IPS-18c (cell line): ENCODE data around the gene STK24.

Experiments used
- H3K4me3 ChIP-seq: 2 replicates; pipeline ENCODE4 v1.7.0; 2013; ENCODE audit warnings: low read depth, mild to moderate bottlenecking, low read length, moderate library complexity; ENCODE audit not compliant: insufficient read depth
- H3K9me3 ChIP-seq: one replicate; pipeline ENCODE4 v1.6.1; 2013; ENCODE audit warnings: mild to moderate bottlenecking, low read length, moderate library complexity; ENCODE audit not compliant: control insufficient read depth, insufficient read depth

The STK24 gene

DNA sequence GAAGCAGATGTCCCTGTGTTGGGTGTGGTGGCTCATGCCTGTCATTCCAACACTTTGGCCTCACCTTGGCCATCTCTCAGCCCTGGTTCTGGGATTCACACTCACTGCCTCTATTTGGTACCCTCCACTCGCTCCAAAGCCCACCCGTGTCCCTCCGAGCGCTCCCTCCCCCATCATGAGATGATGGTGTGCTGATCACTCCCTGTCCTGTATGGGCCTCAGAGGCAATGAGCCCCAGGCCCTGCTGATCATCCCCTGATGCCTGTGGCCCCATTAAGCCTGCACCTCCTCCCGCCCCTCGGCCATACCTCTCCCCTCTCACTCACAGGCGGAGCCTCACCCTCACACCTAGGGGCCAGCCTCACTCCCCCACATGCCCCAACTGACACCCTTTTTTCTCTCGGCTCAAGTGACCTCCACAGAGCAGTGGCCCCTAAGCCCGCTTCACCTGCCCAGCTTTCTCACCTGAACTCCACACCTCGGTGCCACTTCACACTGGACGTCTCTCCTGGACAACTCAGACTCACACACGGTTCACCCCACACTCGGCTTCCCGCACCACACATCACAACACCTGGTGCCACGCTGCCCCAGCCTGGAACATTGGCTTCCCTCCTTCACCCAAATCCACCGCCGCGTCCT is 114.5 kb downstream of the STK24 start:
- H3K9me3 ChIP-seq, result peaks cover 3% of the 10 kb centered on the region
- no peak overlapping the region; the same call in 1 of the 2 replicates for H3K4me3 ChIP-seq

DNA sequence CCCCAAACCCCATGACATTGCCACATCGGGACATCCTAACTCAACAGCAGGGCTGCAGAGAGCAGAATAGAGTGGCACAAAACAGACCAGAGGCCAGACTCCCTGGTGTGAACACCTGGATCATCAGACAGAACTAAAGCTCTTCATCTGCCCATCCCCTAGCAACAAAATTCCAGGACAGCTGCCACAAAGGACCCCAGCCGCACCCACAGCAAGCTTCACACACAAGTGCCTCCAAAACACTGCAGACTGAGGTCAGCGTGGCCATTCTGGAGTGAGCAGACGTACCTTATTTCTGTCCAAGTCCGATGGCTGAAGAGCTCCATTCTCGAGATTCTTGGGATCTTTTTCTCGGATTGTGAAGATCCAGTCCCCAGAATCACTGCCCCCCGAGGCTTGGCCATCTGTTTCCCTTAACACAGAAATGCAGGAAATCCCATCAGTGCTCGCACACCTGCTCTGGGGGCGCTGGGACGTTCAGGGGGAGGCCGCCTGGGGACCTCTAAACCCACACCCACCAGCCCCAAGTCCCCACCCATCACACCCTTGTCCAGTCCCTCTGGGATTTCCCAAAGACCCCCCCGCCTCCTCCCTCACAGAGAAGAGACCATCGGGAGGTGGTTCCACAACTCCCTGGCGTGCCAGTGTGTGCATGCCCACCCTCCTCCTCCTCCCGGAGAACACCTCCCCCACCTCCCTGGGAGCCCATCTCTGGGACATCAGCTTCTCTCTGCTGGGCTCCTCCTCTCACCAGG is 115.2 kb downstream of the STK24 start:
- Histone ChIP-seq H3K9me3 (peaks cover 3% of the 10 kb centered on the region), H3K4me3 (no peak overlapping the region)

DNA sequence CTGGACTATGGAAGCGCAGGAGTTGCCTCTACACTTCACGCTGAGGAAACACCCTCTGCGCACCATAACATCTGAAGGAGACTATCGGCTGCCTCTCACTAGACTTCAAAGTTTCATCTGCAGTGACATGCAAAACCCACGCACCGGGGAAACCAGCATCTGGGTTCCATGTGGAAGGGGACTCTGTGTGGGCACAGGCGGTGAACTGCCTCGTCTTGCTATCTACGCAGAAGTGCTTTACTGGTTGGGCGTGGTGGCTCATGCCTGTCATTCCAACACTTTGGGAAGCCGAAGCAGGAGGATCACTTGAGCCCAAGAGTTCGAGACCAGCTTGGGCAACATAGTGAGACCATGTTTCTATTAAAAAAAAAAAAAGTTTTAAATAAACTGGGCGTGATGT is 116.4 kb downstream of the STK24 start:
- H3K4me3 ChIP-seq, result no peak overlapping the region
- peaks cover 3% of the 10 kb centered on the region for H3K9me3 ChIP-seq

DNA sequence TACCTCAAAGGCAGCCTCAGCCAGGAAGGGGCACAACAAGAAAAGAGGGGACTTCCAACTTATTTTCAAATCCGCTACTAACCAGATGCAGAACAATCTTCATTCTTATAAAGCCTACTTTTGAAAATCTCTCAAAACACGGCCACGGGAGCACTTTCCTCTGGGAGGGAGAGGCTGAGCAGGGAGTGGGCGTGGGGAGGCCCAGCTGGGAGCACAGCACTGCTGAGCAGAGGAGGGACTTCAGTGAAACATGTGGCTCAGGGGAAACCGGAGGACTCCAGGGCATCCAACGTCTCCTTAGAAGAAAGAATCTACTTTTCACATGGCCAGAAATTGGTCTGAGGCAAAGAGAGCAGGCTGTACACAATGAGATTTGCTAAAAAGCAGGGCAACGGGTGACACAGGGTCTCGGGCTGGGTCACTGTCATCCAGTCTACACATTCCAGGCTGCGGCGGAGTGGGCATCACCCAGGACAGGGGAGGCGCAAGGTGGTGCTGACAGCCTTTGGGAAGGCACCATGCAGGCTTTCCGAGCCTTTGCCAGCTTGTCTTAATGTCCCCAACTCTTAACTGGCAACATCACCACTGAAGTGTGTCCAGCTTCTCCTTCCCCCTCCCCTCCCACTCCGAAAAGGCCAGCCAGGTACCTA is 117.1 kb downstream of the STK24 start:
- Histone ChIP-seq H3K4me3 (no peak overlapping the region), H3K9me3 (peaks cover 3% of the 10 kb centered on the region)

DNA sequence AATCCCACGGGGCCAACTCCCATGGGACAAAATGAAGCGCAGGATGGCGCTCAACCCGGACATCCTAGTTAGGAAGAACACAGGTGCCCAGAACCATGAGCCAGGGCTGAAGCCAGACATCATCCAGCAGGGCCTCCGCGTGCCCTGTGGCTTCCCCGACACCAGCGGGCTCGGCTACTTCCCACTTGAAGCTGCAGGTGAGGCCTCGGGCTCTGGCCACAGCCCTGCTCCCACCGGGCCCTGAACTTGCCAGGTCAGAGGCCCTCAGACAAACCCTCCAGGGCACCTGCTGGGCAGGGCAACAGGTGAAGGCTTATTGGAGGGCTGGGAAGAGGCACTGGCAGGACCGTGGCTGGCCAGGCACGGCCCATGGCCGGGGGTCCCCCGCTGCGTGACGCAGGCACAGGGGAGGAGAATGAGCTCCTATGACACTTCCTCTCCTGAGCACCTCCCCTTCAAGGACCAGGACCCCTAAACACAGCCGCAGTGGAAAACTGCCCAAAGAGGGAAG is 117.7 kb downstream of the STK24 start:
- Histone ChIP-seq H3K9me3 (peaks cover 3% of the 10 kb centered on the region), H3K4me3 (no peak overlapping the region)

DNA sequence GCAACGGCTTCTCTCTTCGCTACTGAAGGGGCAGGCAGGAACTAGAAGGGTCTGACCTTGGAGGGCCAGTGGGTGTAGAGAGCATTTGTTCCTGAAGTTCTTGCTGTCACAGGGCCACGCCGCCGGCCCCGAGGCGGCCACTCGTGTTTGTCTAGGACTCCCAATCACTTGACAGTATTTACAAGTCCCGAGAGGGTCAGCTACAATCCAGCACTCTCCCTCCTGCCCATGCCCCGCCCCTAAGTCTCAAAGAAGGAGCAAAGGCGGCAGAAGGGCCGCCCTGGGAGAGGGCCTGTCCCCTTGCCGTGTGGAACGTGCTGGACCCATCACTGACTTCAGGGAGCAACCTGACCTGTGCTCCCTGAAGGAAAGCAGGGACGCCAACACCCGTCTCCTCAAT is 118.5 kb downstream of the STK24 start:
- Histone ChIP-seq H3K4me3 (no peak overlapping the region), H3K9me3 (peaks cover 3% of the 10 kb centered on the region)

DNA sequence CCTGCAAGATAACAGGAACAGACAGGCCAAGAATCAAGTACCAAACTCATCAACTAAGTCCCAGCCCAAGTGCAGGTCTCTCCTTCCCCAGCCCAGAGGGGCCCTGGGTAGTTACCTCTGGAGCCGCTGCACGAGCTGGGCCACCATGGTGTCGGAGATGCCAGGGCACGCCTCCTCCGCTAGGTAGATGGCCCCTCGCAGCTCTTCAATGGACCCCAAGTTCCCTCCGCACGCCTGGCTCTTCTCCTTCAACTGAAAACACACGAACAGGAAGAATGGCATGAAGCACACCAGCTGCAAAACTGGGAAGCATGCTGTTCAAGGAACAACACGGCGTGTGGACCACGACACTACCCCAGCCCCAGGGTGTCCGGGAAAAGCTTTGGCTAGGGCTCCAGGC is 119.9 kb downstream of the STK24 start:
- H3K9me3 ChIP-seq, result peaks cover 3% of the 10 kb centered on the region

DNA sequence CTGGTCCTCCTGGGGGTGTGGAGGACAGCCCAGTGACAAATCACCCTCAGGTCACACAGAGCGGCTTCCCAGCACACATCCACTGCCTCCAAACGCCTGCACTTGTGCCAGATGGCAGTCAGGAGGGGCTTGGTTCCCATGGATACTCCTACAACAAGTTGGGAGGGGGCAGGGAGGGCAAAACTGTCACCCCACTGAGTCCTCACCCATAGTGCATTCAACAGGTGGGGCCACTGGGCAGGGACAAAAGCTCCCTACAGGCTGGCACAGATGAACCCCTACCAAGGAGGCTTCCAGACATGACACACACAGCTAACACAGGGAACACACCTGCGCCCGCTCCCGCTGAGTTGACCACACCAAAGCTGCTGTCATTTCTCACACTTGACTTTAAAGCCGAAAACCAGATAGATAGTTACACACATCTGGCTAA is 120.5 kb downstream of the STK24 start:
- no peak overlapping the region for H3K4me3 ChIP-seq
- peaks cover 3% of the 10 kb centered on the region for H3K9me3 ChIP-seq

More for the DNA sequence above, 119.9 kb downstream of the STK24 start:
- no peak overlapping the region for H3K4me3 ChIP-seq

DNA sequence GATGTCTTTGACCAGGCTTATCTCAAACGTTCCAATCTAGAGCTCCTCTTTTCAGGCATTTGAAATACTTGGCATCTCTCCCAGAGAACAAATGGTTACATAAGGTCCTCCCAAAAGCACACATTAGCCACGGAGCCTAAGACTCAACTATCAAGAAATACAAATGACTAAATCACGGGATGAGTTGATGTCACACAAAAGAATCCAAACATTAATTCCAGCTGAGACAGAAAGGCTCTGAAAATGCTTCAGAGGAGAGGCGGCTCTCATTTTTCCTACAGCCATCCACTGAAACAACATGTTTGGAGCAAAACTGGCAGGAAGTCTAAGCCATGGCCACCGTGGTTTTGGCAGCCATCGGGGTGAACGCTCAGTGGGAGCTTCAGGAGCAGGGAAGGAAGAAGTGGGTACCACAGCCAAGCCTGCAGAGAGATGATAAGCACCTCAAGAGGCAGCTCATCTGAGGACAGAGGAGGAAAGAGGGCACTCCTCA is 122.5 kb downstream of the STK24 start:
- no peaks in the 10 kb centered on the region for H3K9me3 ChIP-seq
- H3K4me3 ChIP-seq, result no peak overlapping the region

DNA sequence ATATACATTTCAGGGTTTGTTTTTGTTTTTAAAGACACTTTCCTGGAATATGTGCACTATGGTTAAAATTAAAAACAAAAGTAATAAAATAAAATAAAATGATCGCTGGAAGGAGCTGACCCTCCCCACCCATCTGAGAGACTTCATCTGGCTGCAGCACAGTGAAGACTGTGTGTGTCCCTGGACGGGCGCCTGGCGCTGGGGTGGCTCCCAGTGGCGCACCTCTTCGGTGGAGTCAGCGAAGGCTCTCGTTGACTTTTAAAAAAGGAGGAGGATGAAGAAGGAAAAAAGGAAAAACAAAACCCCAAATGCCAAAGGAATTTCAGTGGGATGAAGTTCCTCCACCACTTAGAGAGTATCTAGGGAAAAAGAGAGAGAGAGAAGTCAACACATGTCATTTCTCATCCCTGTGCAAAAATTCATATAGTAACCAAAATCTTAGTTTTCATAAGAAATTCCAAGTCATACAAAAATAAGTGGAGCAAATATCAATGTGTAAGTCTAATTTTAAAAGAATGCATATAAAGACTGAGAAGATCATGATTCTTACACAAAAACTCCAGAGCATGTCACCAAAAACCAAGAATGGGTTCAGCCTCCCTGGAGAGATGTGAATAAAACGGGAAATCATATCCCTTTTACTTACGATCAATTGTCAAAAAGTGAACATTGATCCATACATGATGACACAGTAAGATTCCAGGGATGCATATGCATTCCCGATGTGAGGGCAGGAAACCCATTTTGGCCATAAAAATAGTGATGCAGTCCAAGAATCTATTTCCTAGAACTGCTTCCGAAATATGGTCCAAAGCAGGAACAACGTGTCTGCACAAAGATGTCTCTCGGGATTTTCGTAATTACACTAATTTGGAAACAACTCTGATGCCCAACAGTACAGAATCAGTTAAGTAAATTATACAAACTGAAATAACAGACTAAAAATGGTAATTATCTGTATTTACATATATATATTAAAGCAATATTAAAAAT is 123.8 kb downstream of the STK24 start:
- H3K4me3 ChIP-seq, result no peak overlapping the region

DNA sequence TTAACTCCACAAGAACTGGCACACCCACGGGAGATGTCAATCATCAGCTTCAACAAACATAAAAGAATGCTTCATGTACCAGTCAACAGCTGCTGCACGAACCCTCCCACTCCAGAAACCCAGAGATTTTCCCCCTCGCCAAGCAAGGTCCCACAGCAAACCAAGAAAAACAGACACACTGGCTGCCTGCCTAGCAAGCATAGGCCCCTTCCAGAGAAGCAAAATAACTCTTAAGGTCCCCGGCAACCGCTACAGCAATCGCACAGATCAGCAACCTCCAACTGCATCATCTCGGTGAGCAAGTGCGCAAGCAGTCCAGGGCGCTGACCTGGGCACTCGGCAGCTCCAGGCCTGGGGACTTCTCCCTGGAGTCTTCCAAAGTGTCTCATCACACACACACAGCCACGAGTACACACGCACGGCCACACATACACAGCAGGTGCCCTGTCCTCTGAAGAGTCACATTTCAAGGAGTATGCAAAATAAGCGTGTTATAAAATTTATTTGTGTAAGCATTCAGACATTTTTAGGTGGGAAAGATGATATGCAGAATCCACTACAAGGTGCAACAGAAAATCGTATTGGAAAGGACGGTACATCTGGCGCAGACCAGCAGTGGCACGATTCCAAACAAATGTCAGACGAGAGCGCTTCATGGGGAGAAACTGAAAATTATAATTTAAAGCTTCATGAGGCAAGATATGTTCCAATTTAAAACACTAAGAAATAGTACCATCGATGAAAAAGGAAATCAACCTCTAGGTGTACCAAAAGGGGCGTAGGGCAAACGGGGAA is 125.0 kb downstream of the STK24 start:
- H3K4me3 ChIP-seq, result no peak overlapping the region
- H3K9me3 ChIP-seq, result no peaks in the 10 kb centered on the region

More for the DNA sequence above, 123.8 kb downstream of the STK24 start:
- H3K9me3 ChIP-seq, result no peaks in the 10 kb centered on the region

DNA sequence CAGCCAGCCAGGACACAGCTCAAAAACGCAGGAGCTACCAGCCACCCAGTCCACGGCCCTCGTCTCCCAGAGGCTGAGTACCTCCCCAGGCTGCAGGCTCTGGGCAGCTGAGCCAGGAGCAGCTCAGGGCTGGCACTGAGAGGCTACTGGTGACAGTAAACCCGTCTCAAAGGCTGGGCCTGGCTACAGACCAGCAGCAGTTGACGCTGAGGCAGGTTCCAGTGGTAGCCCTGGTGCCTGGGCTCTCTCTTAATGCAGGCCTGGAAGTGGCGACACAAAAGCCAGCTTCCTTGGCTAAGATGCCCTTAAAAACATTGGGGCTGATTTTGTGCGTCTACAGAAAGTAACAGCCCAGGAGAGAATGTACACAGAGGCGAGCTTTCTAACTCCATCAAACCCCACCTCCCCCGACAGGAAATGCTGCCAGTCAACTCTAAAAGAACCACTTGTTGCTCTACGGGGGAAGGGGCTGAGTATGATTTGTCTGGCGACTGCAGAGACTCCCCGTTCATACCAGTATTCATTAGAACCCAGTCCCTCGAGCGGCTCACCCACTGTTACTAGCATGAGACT is 126.3 kb downstream of the STK24 start:
- no peaks in the 10 kb centered on the region for H3K9me3 ChIP-seq
- no peak overlapping the region for H3K4me3 ChIP-seq

DNA sequence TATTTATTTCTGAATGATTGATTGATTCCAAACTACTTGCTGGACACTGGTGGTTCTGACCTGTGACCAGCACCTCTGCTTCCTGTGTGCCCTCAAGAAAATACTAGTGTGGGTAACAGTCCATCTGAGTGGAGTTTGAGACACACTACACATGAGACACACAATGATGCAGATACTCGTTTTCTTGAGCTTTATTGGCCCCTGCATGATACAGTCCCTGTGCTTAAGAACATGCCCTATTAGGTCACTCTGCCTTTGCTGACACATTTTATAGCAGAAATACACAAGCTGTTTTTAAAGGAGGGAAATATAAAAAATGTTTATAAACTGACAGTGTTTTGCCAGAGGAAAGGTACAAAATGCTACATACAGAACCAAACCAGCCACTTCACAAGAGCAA is 126.9 kb downstream of the STK24 start:
- H3K4me3 ChIP-seq, result no peak overlapping the region

DNA sequence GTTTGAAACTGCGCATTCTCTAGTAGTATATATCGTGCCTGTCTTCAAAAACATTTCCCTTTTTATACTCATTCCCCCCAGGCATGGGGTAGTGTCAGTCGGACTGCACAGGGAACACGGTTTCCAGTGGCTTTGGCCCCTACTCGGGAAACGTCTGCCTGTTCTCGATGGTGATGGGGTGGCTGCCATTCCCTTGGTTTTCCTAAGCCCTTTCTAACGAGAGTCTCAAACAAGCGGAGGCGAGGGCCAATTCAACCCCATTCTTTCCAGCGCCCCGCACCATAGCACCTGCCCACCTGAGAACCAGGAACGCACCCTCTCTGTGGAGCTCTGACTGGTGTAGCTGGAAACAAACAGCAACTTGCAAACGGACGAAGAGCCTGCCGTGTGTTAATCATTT is 127.6 kb downstream of the STK24 start:
- Histone ChIP-seq H3K9me3 (no peaks in the 10 kb centered on the region), H3K4me3 (no peak overlapping the region)

More for the DNA sequence above, 126.9 kb downstream of the STK24 start:
- H3K9me3 ChIP-seq, result no peaks in the 10 kb centered on the region

DNA sequence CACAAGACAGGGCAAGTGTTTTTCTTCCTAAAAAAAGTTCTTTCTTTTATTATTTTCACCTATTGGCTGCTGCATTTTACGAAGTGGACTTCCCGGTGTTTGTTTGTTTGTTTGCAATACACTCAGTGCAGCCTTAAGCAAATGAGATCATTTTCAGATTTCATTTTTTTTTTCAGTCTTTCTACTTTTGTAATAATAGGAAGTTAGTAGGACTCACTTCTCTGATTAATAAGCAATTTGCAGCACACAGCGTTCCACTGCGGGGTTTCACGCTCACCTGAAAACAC is 128.3 kb downstream of the STK24 start:
- H3K9me3 ChIP-seq, result no peaks in the 10 kb centered on the region

More for the DNA sequence above, 128.3 kb downstream of the STK24 start:
- no peak overlapping the region for H3K4me3 ChIP-seq
